ENCODE results near the gene GNAS-AS1.

DNA sequence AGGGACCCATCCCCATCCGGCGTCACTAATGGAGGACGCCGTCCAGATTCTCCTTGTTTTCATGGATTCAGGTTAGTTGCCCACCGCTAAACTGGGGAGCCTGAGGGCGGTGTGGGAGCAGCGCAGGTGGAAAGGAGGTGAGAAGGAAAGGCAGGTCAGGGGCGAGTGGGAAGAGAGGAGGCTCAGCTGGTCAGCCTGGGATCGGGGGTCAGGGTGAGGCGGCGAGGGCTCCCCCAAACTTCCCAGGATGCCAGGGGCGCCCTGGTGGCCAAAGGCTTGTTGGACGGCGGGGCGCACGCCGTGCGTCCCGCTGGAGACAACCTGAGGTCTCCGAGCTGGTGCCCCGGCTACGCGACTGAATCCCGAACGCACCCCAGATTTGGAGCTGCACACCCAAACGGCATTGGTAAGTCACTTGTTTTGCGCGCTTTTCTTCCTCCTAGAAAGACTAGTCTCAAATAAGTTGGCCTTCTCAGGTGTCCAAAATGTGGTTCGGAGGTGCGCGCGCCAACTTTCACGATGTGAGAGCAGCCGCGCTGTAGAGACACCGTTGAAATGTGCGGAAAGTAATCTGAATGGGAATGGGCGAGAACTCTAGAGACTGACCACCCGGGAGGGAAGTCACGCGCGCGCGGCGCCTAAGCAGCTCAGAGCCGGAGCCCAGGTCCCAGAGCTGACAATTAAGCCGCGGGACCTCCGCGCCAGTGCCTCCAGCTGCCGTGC lies 9.7 kb downstream of the GNAS-AS1 start:
- TF ChIP-seq SIN3A (conservative IDR thresholded peaks at IDR 0.05 in 1 of 2, IDR thresholded peaks at IDR 0.05 in 1 of 2; ENCODE audit: low read depth in 1 of 2, low read length in 2 of 2) (no peak), RAD21 (IDR thresholded peaks at IDR 0.05 in 1 of 2, conservative IDR thresholded peaks at IDR 0.05 in 1 of 2; ENCODE audit: low read depth in 2 of 2, low read length in 2 of 2) (no peak), CTBP2 (IDR thresholded peaks at IDR 0.05; ENCODE audit: borderline replicate concordance, insufficient read depth, insufficient read length, low read length) (no peak), BRCA1 (IDR thresholded peaks at IDR 0.05; ENCODE audit: low read depth, low read length) (no peak), SP4 (IDR thresholded peaks at IDR 0.05; ENCODE audit: low read length) (no peak), SIRT6 (IDR thresholded peaks at IDR 0.05; ENCODE audit: low read length) (no peak), POLR2A (IDR thresholded peaks at IDR 0.05; ENCODE audit: control extremely low read depth in 1 of 2, low read depth in 2 of 2, low read length in 2 of 2) (no peak), HDAC6 (IDR thresholded peaks at IDR 0.05; ENCODE audit: low read depth, low read length) (no peak), EZH2 (IDR thresholded peaks at IDR 0.05; ENCODE audit: low read depth, low read length, severe bottlenecking) (no peak), CREB1 (IDR thresholded peaks at IDR 0.05) (no peak), RXRA (IDR thresholded peaks at IDR 0.05; ENCODE audit: insufficient read depth, low read depth, low read length) (no peak)
- TF ChIP-seq, protein P1, sequence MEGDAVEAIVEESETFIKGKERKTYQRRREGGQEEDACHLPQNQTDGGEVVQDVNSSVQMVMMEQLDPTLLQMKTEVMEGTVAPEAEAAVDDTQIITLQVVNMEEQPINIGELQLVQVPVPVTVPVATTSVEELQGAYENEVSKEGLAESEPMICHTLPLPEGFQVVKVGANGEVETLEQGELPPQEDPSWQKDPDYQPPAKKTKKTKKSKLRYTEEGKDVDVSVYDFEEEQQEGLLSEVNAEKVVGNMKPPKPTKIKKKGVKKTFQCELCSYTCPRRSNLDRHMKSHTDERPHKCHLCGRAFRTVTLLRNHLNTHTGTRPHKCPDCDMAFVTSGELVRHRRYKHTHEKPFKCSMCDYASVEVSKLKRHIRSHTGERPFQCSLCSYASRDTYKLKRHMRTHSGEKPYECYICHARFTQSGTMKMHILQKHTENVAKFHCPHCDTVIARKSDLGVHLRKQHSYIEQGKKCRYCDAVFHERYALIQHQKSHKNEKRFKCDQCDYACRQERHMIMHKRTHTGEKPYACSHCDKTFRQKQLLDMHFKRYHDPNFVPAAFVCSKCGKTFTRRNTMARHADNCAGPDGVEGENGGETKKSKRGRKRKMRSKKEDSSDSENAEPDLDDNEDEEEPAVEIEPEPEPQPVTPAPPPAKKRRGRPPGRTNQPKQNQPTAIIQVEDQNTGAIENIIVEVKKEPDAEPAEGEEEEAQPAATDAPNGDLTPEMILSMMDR (IDR thresholded peaks at IDR 0.05; ENCODE audit: control extremely low read depth in 1 of 3, insufficient read depth in 1 of 3, low read depth in 1 of 3, low read length in 3 of 3), result no peak; a peak in 1 of 4 replicates
